HG03095 (cell line): ENCODE results near the gene SIVA1.

Experiments
- ATAC-seq: cut with Tn5 transposase; IDR thresholded peaks from one replicate; pipeline ENCODE4 v1.9.1; 2021; ENCODE audit warnings: moderate library complexity; ENCODE audit not compliant: unreplicated experiment

Gene SIVA1

GRCh38 chr14:104783484-104784217 is 30.7 kb downstream of the SIVA1 start:
- ATAC-seq = no peak

GRCh38 chr14:104784218-104784568 is 31.2 kb downstream of the SIVA1 start:
- no peak for ATAC-seq

GRCh38 chr14:104784846-104785707 is 32.1 kb downstream of the SIVA1 start:
- no peak for ATAC-seq

- ATAC-seq = no peak
Measured at GRCh38 chr14:104785708-104786080, 32.7 kb downstream of the SIVA1 start.

- ATAC-seq = no peak
Measured at GRCh38 chr14:104786091-104786586, 33.2 kb downstream of the SIVA1 start.

- no peak for ATAC-seq
Measured at GRCh38 chr14:104786726-104787675, 34.1 kb downstream of the SIVA1 start.

GRCh38 chr14:104787736-104788135 is 34.8 kb downstream of the SIVA1 start:
- no peak for ATAC-seq

GRCh38 chr14:104788161-104788818 is 35.3 kb downstream of the SIVA1 start:
- no peak for ATAC-seq

GRCh38 chr14:104788873-104789663 is 36.1 kb downstream of the SIVA1 start:
- ATAC-seq = no peak

- ATAC-seq = no peak
Measured at GRCh38 chr14:104789752-104790743, 37.1 kb downstream of the SIVA1 start.

- ATAC-seq = no peak
Measured at GRCh38 chr14:104791425-104791824, 38.5 kb downstream of the SIVA1 start.

GRCh38 chr14:104792101-104792884 is 39.3 kb downstream of the SIVA1 start:
- ATAC-seq = no peak

GRCh38 chr14:104792945-104793702 is 40.2 kb downstream of the SIVA1 start:
- no peak for ATAC-seq

- no peak for ATAC-seq
Measured at GRCh38 chr14:104793703-104793959, 40.7 kb downstream of the SIVA1 start.

- no peak for ATAC-seq
Measured at GRCh38 chr14:104794099-104794498, 41.2 kb downstream of the SIVA1 start.

- no peak for ATAC-seq
Measured at GRCh38 chr14:104794631-104794992, 41.7 kb downstream of the SIVA1 start.
